HEK293 (cell line): Measurements from ENCODE around the gene CBX2.

Experiments used
- CTCF ChIA-PET: fragments of 350-600 bp; formaldehyde crosslinking; extraction: SDS; loops from one replicate; lab custom pipeline; 2021; ENCODE audit warnings: antibody characterized with exemption; lab: Yijun Ruan, JAX
- POLR2A ChIA-PET: fragments of 300-600 bp; formaldehyde crosslinking; extraction: SDS; loops from one replicate; lab custom pipeline; 2020; ENCODE audit warnings: antibody characterized with exemption, inconsistent platforms; lab: Yijun Ruan, JAX
- H3K27ac ChIP-seq: fragments of 200-500 bp; sonication (Bioruptor generic); 2 replicates; pipeline ENCODE4 v1.5.1; 2014; ENCODE audit warnings: low read depth, low read length, control low read depth, inconsistent platforms; ENCODE audit errors: extremely low read depth
- H3K36me3 ChIP-seq, 2 experiments: fragments of 200-500 bp in 1 of 2; sonication (Bioruptor generic) in 1 of 2; 1 replicate in 1 of 2; 2 replicates in 1 of 2; pipeline ENCODE4 v1.5.1; 2014 to 2017; ENCODE audit warnings: inconsistent platforms in 2 of 2, low read length in 2 of 2; ENCODE audit not compliant: control insufficient read depth in 2 of 2, insufficient read depth in 1 of 2
- H3K4me1 ChIP-seq: fragments of 200-500 bp; sonication (Bioruptor generic); 2 replicates; pipeline ENCODE4 v1.5.1; 2014; ENCODE audit warnings: mild to moderate bottlenecking, low read length, inconsistent platforms; ENCODE audit not compliant: control insufficient read depth, insufficient read depth
- H3K4me3 ChIP-seq: 2 replicates; pipeline ENCODE4 v1.5.1; 2011; ENCODE audit warnings: low read depth, mild to moderate bottlenecking, control low read depth, low read length, moderate library complexity
- H3K9me3 ChIP-seq: fragments of 200-500 bp; sonication (Bioruptor generic); 2 replicates; pipeline ENCODE4 v1.5.1; 2014; ENCODE audit warnings: low read depth, low read length, inconsistent platforms; ENCODE audit not compliant: control insufficient read depth, insufficient read depth
- MYNN ChIP-seq: fragments of 450-650 bp; formaldehyde crosslinking; IDR thresholded peaks from 2 replicates; pipeline ENCODE4 v1.5.1; 2016; ENCODE audit warnings: missing biosample characterization, missing genetic modification characterization, borderline replicate concordance
- OSR2 ChIP-seq: fragments of 450-650 bp; formaldehyde crosslinking; IDR thresholded peaks from 2 replicates; pipeline ENCODE4 v1.5.1; 2016; ENCODE audit warnings: missing biosample characterization, missing genetic modification characterization
- PRDM6 ChIP-seq: fragments of 450-650 bp; formaldehyde crosslinking; IDR thresholded peaks from 2 replicates; pipeline ENCODE4 v1.5.1; 2017; ENCODE audit warnings: missing biosample characterization, missing genetic modification characterization
- ZBTB17 ChIP-seq: fragments of 450-650 bp; formaldehyde crosslinking; IDR thresholded peaks from 2 replicates; pipeline ENCODE4 v1.5.1; 2016; ENCODE audit warnings: missing biosample characterization, missing genetic modification characterization
- ZBTB8A ChIP-seq: fragments of 450-650 bp; formaldehyde crosslinking; IDR thresholded peaks from 2 replicates; pipeline ENCODE4 v1.5.1; 2016; ENCODE audit warnings: missing biosample characterization, missing genetic modification characterization
- ZIC2 ChIP-seq: fragments of 450-650 bp; formaldehyde crosslinking; IDR thresholded peaks from 2 replicates; pipeline ENCODE4 v1.5.1; 2016; ENCODE audit warnings: missing biosample characterization, missing genetic modification characterization
- ZNF138 ChIP-seq: fragments of 450-650 bp; formaldehyde crosslinking; IDR thresholded peaks from 2 replicates; pipeline ENCODE4 v1.5.1; 2016; ENCODE audit warnings: missing biosample characterization, missing genetic modification characterization, borderline replicate concordance
- ZNF157 ChIP-seq: fragments of 450-650 bp; formaldehyde crosslinking; IDR thresholded peaks from 2 replicates; pipeline ENCODE4 v1.5.1; 2016; ENCODE audit warnings: missing biosample characterization, missing genetic modification characterization
- ZNF175 ChIP-seq: fragments of 450-650 bp; formaldehyde crosslinking; IDR thresholded peaks from 2 replicates; pipeline ENCODE4 v1.5.1; 2016; ENCODE audit warnings: missing biosample characterization, missing genetic modification characterization
- ZNF239 ChIP-seq: fragments of 450-650 bp; formaldehyde crosslinking; IDR thresholded peaks from 2 replicates; pipeline ENCODE4 v1.5.1; 2016; ENCODE audit warnings: missing biosample characterization, missing genetic modification characterization
- ZNF394 ChIP-seq: fragments of 450-650 bp; formaldehyde crosslinking; IDR thresholded peaks from 2 replicates; pipeline ENCODE4 v1.5.1; 2016; ENCODE audit warnings: missing biosample characterization, missing genetic modification characterization, mild to moderate bottlenecking, moderate library complexity, borderline replicate concordance
- ZNF510 ChIP-seq: fragments of 450-650 bp; formaldehyde crosslinking; IDR thresholded peaks from 2 replicates; pipeline ENCODE4 v1.5.1; 2018; ENCODE audit warnings: mild to moderate bottlenecking, missing genetic modification characterization, missing biosample characterization; ENCODE audit not compliant: insufficient replicate concordance
- ZNF530 ChIP-seq: fragments of 450-650 bp; formaldehyde crosslinking; IDR thresholded peaks from 2 replicates; pipeline ENCODE4 v1.5.1; 2016; ENCODE audit warnings: low read depth, missing biosample characterization, missing genetic modification characterization
- ZNF548 ChIP-seq: fragments of 450-650 bp; formaldehyde crosslinking; IDR thresholded peaks from 2 replicates; pipeline ENCODE4 v1.5.1; 2016; ENCODE audit warnings: missing biosample characterization, missing genetic modification characterization
- ZNF558 ChIP-seq: fragments of 450-650 bp; formaldehyde crosslinking; IDR thresholded peaks from 2 replicates; pipeline ENCODE4 v1.5.1; 2016; ENCODE audit warnings: missing biosample characterization, missing genetic modification characterization
- ZNF585B ChIP-seq: fragments of 450-650 bp; formaldehyde crosslinking; IDR thresholded peaks from 2 replicates; pipeline ENCODE4 v1.5.1; 2016; ENCODE audit warnings: missing biosample characterization, missing genetic modification characterization
- ZNF596 ChIP-seq: fragments of 450-650 bp; IDR thresholded peaks from 2 replicates; pipeline ENCODE4 v1.5.0; 2018; ENCODE audit warnings: missing biosample characterization, mild to moderate bottlenecking, missing genetic modification characterization, moderate library complexity
- ZNF600 ChIP-seq: fragments of 450-650 bp; formaldehyde crosslinking; IDR thresholded peaks from 2 replicates; pipeline ENCODE4 v1.5.1; 2016; ENCODE audit warnings: missing biosample characterization, missing genetic modification characterization
- ZNF658 ChIP-seq: fragments of 450-650 bp; formaldehyde crosslinking; IDR thresholded peaks from 2 replicates; pipeline ENCODE4; 2016; ENCODE audit warnings: missing biosample characterization, missing genetic modification characterization
- ZNF677 ChIP-seq: fragments of 450-650 bp; IDR thresholded peaks from 2 replicates; pipeline ENCODE4 v1.5.0; 2018; ENCODE audit warnings: missing biosample characterization, mild to moderate bottlenecking, missing genetic modification characterization, moderate library complexity
- TF ChIP-seq, protein P1 (sequence below): fragments of 450-650 bp; formaldehyde crosslinking; IDR thresholded peaks from 2 replicates; pipeline ENCODE4 v1.5.1; 2016; ENCODE audit warnings: missing biosample characterization, missing genetic modification characterization

Gene CBX2

GRCh38 chr17:79788455-79788854, 10.5 kb downstream of the CBX2 start:
- Histone ChIP-seq H3K4me3 (no peak overlapping the region), H3K27ac (no peak overlapping the region), H3K36me3 (peaks cover under 1 to 25% of the 10 kb centered on the region in 2 experiments; a peak in 1 of 3 replicates), H3K9me3 (no peaks in the 10 kb centered on the region), H3K4me1 (peaks cover 9% of the 10 kb centered on the region)
- TF ChIP-seq ZNF600 (tag by site-specific recombination) (peak; percentile 30; the same call in 1 of the 2 replicates), PRDM6 (tag by site-specific recombination) (no peak), ZBTB17 (peak; percentile 69), ZIC2 (tag by site-specific recombination) (0 out of 2 replicates have a peak, but pooled peaks have one; percentile 15)
- TF ChIP-seq, protein P1, sequence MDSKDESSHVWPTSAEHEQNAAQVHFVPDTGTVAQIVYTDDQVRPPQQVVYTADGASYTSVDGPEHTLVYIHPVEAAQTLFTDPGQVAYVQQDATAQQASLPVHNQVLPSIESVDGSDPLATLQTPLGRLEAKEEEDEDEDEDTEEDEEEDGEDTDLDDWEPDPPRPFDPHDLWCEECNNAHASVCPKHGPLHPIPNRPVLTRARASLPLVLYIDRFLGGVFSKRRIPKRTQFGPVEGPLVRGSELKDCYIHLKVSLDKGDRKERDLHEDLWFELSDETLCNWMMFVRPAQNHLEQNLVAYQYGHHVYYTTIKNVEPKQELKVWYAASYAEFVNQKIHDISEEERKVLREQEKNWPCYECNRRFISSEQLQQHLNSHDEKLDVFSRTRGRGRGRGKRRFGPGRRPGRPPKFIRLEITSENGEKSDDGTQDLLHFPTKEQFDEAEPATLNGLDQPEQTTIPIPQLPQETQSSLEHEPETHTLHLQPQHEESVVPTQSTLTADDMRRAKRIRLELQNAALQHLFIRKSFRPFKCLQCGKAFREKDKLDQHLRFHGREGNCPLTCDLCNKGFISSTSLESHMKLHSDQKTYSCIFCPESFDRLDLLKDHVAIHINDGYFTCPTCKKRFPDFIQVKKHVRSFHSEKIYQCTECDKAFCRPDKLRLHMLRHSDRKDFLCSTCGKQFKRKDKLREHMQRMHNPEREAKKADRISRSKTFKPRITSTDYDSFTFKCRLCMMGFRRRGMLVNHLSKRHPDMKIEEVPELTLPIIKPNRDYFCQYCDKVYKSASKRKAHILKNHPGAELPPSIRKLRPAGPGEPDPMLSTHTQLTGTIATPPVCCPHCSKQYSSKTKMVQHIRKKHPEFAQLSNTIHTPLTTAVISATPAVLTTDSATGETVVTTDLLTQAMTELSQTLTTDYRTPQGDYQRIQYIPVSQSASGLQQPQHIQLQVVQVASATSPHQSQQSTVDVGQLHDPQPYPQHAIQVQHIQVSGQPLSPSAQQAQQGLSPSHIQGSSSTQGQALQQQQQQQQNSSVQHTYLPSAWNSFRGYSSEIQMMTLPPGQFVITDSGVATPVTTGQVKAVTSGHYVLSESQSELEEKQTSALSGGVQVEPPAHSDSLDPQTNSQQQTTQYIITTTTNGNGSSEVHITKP, result peak; percentile 26; the same call in 1 of the 2 replicates
- ChIA-PET POLR2A (interaction anchor here (0.6 kb wide), 1 partner anchor 211 kb away, joined by 5 read pairs; no protein-coding TSS in a partner anchor), CTCF (interaction anchor here (0.6 to 2.2 kb wide), 18 partner anchors 9 to 582 kb away, joined by 3 to 18 read pairs (median 5); no protein-coding TSS in a partner anchor)

- TF ChIP-seq ZBTB8A (tag by site-specific recombination) (peak; percentile 33; the same call in 1 of the 2 replicates), ZNF677 (peak; percentile 87), ZNF394 (tag by site-specific recombination) (peak; percentile 83), ZNF157 (no peak), OSR2 (tag by site-specific recombination) (peak; percentile 52)
- no peak overlapping the region for H3K4me3 ChIP-seq
- peaks cover 12% of the 10 kb centered on the region for H3K4me1 ChIP-seq
- ChIA-PET POLR2A (interaction anchor here (0.6 kb wide), 1 partner anchor 210 kb away, joined by 5 read pairs; no protein-coding TSS in a partner anchor), CTCF (interaction anchor here (0.6 to 2.8 kb wide), 39 partner anchors 8 to 581 kb away, joined by 3 to 18 read pairs (median 4); no protein-coding TSS in a partner anchor)
- no peaks in the 10 kb centered on the region for H3K9me3 ChIP-seq
- H3K27ac ChIP-seq, result no peak overlapping the region
- peaks cover 0 to 16% of the 10 kb centered on the region in 2 experiments; a peak in 1 of 3 replicates for H3K36me3 ChIP-seq
These were observed 11.3 kb downstream of the CBX2 start for GRCh38 chr17:79788989-79789942.

GRCh38 chr17:79789943-79790804, 12.2 kb downstream of the CBX2 start:
- no peak overlapping the region; the same call in 1 of the 2 replicates for H3K27ac ChIP-seq
- H3K36me3 ChIP-seq, result peaks cover 0 to 16% of the 10 kb centered on the region in 2 experiments; a peak in 1 of 3 replicates
- peaks cover 12% of the 10 kb centered on the region for H3K4me1 ChIP-seq
- ChIA-PET POLR2A (no interaction called here), CTCF (interaction anchor here (0.7 to 2.8 kb wide), 30 partner anchors 8 to 214 kb away, joined by 3 to 18 read pairs (median 5); no protein-coding TSS in a partner anchor)
- H3K9me3 ChIP-seq, result no peaks in the 10 kb centered on the region
- H3K4me3 ChIP-seq, result no peak overlapping the region
- TF ChIP-seq ZNF510 (tag by site-specific recombination) (no peak), ZNF138 (tag by site-specific recombination) (no peak), ZNF548 (tag by site-specific recombination) (no peak), ZNF530 (no peak), ZNF596 (tag by site-specific recombination) (no peak), ZNF239 (tag by site-specific recombination) (no peak), ZNF585B (tag by site-specific recombination) (no peak), ZNF558 (tag by site-specific recombination) (no peak), MYNN (no peak), ZNF175 (tag by site-specific recombination) (no peak), ZNF658 (tag by site-specific recombination) (no peak), ZBTB8A (tag by site-specific recombination) (no peak)
